ENCODE measurements around the gene TMEM30B. TPM values are rescaled to one million over a fixed set of nuclear protein-coding genes. Genes with fewer than 3 reads are reported as not detected.

Gene TMEM30B
- total RNA-seq: 15.8 and 18.2 TPM in 2 replicates
- polyA plus RNA-seq: 12.4 and 19.3 TPM in 2 replicates

DNA sequence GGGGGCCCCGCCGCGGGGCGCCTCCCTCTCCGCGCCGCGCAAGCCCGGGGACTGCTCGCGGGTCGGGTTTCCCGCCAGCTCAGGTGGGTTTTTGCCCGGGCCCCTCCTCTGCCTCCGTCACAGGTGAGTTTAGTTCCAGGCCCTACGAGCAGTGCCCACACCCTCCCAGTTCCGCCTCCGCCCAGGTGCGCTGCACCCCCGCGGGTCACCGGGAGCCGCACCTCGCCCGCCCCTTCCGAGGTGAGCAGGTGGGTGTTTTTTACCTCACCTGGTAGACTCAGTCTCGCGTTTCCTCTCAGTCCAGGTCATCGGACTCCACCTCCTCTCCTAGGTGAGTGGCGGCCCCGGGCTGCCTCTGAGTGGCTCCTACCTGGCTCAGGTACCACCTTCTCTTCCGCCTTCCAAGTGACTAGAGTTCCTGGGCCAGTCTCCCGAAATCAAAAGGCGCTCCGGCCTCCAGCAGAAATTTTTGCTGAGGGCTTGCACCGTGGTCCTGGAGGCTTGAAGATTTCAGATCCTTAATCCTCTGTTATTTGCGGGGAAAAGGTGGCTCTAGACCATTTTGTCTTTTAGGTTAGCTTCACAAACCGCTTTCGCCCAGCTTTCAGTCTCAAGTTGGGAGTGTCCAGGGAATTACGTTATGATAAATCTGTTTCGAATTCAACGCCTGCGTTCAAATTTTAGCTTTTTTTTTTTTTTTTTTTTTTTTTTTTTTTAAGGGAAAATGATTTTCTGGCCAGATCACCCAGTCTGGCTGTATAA, at the start of gene TMEM30B:
Gene TMEM30B (minus strand): TSS at position 153 of the 762 bp plus-strand sequence. CDS start 191 bp downstream, outside the sequence.
- Histone ChIP-seq H3K4me1 (ENCODE audit: insufficient read depth) (peaks cover 13% of the 10 kb centered on the region), H3K4me2 (peak within 1 kb of the TSS; percentile 83), H3K9me3 (ENCODE audit: low read depth) (no peaks in the 10 kb centered on the region), H3K27ac (peak within 1 kb of the TSS; percentile 82), H3K27me3 (no peaks in the 10 kb centered on the region), H3K79me2 (peaks cover 15% of the 10 kb centered on the region), H3K4me3 (peak within 1 kb of the TSS; percentile 18), H4K20me1 (ENCODE audit: insufficient read depth, poor library complexity, severe bottlenecking) (no peaks in the 10 kb centered on the region), H2AFZ (peak within 1 kb of the TSS; percentile 87), H3K36me3 (replicated peaks; ENCODE audit: insufficient read depth, low read depth) (no peaks in the 10 kb centered on the region), H3K9me2 (replicated peaks; ENCODE audit: insufficient read depth) (no peaks in the 10 kb centered on the region)
- 21% methylated on average over 39 of the region's 43 CpGs for WGBS (ENCODE audit: low lambda C conversion rate, missing lambda C conversion rate)
- DNase-seq (ENCODE audit: low spot score): peak; percentile 89
- TF ChIP-seq, protein P1, sequence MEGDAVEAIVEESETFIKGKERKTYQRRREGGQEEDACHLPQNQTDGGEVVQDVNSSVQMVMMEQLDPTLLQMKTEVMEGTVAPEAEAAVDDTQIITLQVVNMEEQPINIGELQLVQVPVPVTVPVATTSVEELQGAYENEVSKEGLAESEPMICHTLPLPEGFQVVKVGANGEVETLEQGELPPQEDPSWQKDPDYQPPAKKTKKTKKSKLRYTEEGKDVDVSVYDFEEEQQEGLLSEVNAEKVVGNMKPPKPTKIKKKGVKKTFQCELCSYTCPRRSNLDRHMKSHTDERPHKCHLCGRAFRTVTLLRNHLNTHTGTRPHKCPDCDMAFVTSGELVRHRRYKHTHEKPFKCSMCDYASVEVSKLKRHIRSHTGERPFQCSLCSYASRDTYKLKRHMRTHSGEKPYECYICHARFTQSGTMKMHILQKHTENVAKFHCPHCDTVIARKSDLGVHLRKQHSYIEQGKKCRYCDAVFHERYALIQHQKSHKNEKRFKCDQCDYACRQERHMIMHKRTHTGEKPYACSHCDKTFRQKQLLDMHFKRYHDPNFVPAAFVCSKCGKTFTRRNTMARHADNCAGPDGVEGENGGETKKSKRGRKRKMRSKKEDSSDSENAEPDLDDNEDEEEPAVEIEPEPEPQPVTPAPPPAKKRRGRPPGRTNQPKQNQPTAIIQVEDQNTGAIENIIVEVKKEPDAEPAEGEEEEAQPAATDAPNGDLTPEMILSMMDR (IDR thresholded peaks at IDR 0.05; ENCODE audit: poor library complexity): no peak
- TF ChIP-seq EZH2 (IDR thresholded peaks at IDR 0.05; ENCODE audit: borderline replicate concordance) (no peak), EZH2phosphoT487 (IDR thresholded peaks at IDR 0.05; ENCODE audit: low read depth, severe bottlenecking, unreplicated experiment) (no peak)

DNA sequence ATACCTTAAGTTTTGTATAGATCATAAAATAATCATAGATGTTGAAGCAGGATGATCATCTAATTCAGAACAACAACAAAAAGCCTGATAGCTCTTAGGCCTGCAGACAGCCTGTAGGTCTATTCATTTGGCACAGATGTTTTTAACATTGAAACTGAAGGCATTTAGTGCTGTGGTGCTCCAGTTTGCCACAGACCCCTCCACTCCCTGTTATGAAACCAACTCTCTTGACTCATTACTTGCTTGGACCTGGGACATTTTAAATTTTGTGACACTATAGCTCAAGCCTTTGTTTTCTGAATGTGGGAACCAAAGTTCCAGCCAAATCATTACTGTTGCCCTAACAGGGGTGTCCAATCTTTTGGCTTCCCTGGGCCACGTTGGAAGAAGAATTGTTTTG, 49.4 kb upstream of the TMEM30B start:
- no peak for TF ChIP-seq EZH2phosphoT487 (IDR thresholded peaks at IDR 0.05; ENCODE audit: low read depth, severe bottlenecking, unreplicated experiment)
- TF ChIP-seq, protein P1 (IDR thresholded peaks at IDR 0.05; ENCODE audit: poor library complexity): no peak
- no peaks in the 10 kb centered on the region for H3K36me3 ChIP-seq (replicated peaks; ENCODE audit: insufficient read depth, low read depth)
- no peaks in the 10 kb centered on the region for H3K4me1 ChIP-seq (ENCODE audit: insufficient read depth)
- no peak overlapping the region for H3K4me2 ChIP-seq
- no peaks in the 10 kb centered on the region for H3K79me2 ChIP-seq
- H2AFZ ChIP-seq: no peak overlapping the region
- H3K27me3 ChIP-seq: no peaks in the 10 kb centered on the region
- no peaks in the 10 kb centered on the region for H3K9me2 ChIP-seq (replicated peaks; ENCODE audit: insufficient read depth)
- no peak for DNase-seq (ENCODE audit: low spot score)
- WGBS (ENCODE audit: low lambda C conversion rate, missing lambda C conversion rate): 89% methylated on average over 1 of the region's 1 CpG
- no peaks in the 10 kb centered on the region for H4K20me1 ChIP-seq (ENCODE audit: insufficient read depth, poor library complexity, severe bottlenecking)
- H3K27ac ChIP-seq: no peak overlapping the region
- H3K9me3 ChIP-seq (ENCODE audit: low read depth): no peaks in the 10 kb centered on the region
- no peak overlapping the region for H3K4me3 ChIP-seq

DNA sequence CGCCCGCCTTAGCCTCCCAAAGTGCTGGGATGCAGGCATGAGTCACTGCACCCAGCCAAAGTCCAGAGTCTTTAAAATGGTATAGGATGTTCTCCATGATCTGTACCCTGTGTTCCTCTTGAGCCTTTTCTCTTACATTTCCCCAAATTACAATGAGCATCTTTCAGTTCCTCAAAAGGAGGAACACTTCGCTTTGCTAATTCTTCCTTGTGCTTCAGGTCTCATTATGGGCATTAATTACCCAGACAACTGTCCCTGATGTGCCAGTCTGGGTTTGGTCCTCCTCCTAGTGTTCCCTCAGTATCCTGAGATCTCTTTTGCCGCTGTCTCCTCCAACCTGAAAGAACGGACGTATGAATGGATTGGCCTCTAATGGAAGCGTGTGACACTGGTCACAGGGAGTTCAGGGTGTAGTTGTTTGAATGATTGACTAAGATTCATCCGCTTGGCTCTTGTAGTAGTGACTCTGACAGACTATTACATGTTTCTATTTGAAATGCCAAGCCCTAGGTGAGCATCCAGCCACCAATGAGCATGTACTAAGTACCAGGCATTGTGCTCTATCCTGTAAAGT, 48.4 kb upstream of the TMEM30B start:
- Histone ChIP-seq H3K27ac (no peak overlapping the region), H3K4me3 (no peak overlapping the region), H3K79me2 (no peaks in the 10 kb centered on the region), H3K27me3 (no peaks in the 10 kb centered on the region), H3K4me1 (ENCODE audit: insufficient read depth) (no peaks in the 10 kb centered on the region), H3K36me3 (replicated peaks; ENCODE audit: insufficient read depth, low read depth) (no peaks in the 10 kb centered on the region), H3K9me2 (replicated peaks; ENCODE audit: insufficient read depth) (no peaks in the 10 kb centered on the region), H4K20me1 (ENCODE audit: insufficient read depth, poor library complexity, severe bottlenecking) (no peaks in the 10 kb centered on the region), H2AFZ (no peak overlapping the region), H3K4me2 (no peak overlapping the region), H3K9me3 (ENCODE audit: low read depth) (no peaks in the 10 kb centered on the region)
- TF ChIP-seq EZH2 (IDR thresholded peaks at IDR 0.05; ENCODE audit: borderline replicate concordance) (no peak), EZH2phosphoT487 (IDR thresholded peaks at IDR 0.05; ENCODE audit: low read depth, severe bottlenecking, unreplicated experiment) (no peak)
- TF ChIP-seq, protein P1 (IDR thresholded peaks at IDR 0.05; ENCODE audit: poor library complexity): no peak
- WGBS (ENCODE audit: low lambda C conversion rate, missing lambda C conversion rate): 96% methylated on average over 8 of the region's 8 CpGs
- no peak for DNase-seq (ENCODE audit: low spot score)

Measured in hepatocyte (in vitro differentiated cells).